Activated T-helper 17 cell treated with anti-CD3 and anti-CD28 coated beads, Interleukin-2, amount 50 U/mL, for 72 hours (primary cell): ENCODE results near the gene CCR7. TPM values are rescaled to one million over a fixed set of nuclear protein-coding genes. Genes with fewer than 3 reads are reported as not detected.
A peak's percentile ranks its signal among the peaks of the same experiment; 100 is the strongest.

Experiments
- ATAC-seq: fragments of 150-1000 bp; cut with Tn5 transposase; replicated peaks from 2 replicates; pipeline ENCODE4 v1.10.0; 2021; ENCODE audit warnings: mild to moderate bottlenecking, moderate library complexity
- H3K27ac Mint-ChIP-seq: one replicate; pipeline ENCODE4 v1.8.0; 2022; ENCODE audit warnings: mixed read lengths
- H3K27me3 Mint-ChIP-seq: one replicate; pipeline ENCODE4 v1.8.0; 2022; ENCODE audit warnings: mixed read lengths
- H3K36me3 Mint-ChIP-seq: one replicate; pipeline ENCODE4 v1.8.0; 2022; ENCODE audit warnings: low read depth, mild to moderate bottlenecking, mixed read lengths
- H3K4me1 Mint-ChIP-seq: one replicate; pipeline ENCODE4 v1.8.0; 2022; ENCODE audit warnings: mixed read lengths
- H3K4me3 Mint-ChIP-seq: one replicate; pipeline ENCODE4 v1.8.0; 2022; ENCODE audit warnings: mild to moderate bottlenecking, mixed read lengths
- H3K9me3 Mint-ChIP-seq: one replicate; pipeline ENCODE4 v1.8.0; 2022; ENCODE audit warnings: mixed read lengths
- total RNA-seq, 2 donors: library from RNA; stranded (reverse); gene quantifications; one replicate each; pipeline ENCODE4 v1.2.3, GENCODE V29; 2022

Gene CCR7
- total RNA-seq, 2 donors from 2014 or later: 140 to 304 TPM

DNA sequence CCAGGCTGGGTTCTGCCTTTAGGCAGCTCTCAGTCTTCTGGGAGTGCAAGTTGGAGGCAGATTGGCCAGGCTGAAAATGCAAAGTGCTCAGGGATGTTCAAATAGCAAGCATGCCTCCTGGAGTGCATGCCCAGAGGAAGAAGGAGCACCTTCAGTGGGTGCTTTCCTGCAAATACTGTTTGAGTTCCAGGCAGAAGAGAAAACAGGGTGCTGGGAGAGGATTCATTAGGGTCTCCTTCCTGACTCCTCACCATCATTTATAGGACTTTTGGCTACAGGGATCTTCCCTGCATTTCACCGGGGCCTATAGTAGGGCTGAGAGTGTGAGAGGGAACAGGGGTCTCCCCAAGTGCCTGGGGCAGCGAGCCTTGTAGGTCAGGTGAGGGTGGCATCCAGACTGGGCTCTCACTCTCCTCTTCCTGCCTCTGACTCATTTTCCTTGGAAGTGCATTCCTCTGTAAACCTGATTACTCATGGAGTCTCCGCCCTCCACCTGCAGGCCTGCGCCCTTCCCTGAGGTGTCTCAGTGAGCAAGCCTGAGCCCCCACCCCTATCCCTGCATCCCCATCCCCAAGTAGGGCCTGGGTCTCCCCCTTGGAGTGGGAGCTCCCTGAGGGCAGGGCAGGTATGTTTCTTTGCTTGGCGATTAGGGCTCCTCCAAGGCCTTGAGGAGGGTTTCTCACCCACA is 46.7 kb downstream of the CCR7 start:
- H3K4me1 Mint-ChIP-seq: peaks cover 43% of the 10 kb centered on the region
- H3K27ac Mint-ChIP-seq: no peak overlapping the region
- H3K27me3 Mint-ChIP-seq: peaks cover 5% of the 10 kb centered on the region
- H3K4me3 Mint-ChIP-seq: peak overlapping the region; percentile 72
- H3K36me3 Mint-ChIP-seq: no peaks in the 10 kb centered on the region
- ATAC-seq: no peak
- peaks cover 3% of the 10 kb centered on the region for H3K9me3 Mint-ChIP-seq

DNA sequence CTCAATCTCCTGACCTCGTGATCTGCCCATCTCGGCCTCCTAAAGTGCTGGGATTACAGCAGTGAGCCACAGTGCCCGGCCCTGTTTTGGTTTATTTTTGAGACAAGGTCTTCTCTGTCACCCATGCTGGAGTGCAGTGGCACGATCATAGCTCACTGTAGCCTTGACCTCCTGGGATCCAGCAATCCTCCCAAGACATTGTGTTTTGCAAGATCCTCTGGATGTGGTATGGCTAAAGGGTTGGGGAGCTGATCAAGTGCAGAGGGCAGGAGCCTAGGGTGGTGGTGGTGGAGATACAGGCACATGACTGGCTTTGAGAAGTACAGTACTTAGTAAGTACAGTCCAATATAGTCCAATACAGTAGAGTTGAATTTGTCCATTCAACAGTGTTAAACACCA is 47.3 kb downstream of the CCR7 start:
- Mint-ChIP-seq H3K36me3 (no peaks in the 10 kb centered on the region), H3K4me1 (peaks cover 43% of the 10 kb centered on the region), H3K9me3 (peaks cover 3% of the 10 kb centered on the region), H3K27ac (no peak overlapping the region), H3K27me3 (peaks cover 5% of the 10 kb centered on the region), H3K4me3 (peak overlapping the region; percentile 72)
- ATAC-seq: no peak

DNA sequence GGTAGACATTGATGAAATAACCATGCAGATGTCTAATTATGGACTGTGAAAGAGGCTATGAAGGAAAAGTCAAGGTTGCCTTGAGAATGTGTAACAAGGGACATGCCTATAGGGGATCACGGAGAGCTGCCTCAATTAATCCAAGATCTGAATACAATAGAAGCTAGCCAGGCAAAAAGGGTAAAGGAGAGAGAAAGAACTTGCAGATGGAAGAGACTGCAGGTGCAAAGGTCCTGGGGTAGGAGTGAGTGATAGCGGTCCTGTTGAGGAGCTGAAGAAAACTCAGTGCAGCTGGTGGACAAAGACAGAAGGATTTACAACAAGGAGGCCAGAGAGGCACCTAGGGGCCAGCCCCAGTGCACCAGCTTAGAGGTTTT is 48.0 kb downstream of the CCR7 start:
- H3K36me3 Mint-ChIP-seq: no peaks in the 10 kb centered on the region
- H3K27ac Mint-ChIP-seq: peak overlapping the region; percentile 51
- peaks cover 3% of the 10 kb centered on the region for H3K9me3 Mint-ChIP-seq
- H3K27me3 Mint-ChIP-seq: peaks cover 5% of the 10 kb centered on the region
- H3K4me3 Mint-ChIP-seq: peak overlapping the region; percentile 72
- H3K4me1 Mint-ChIP-seq: peaks cover 43% of the 10 kb centered on the region
- ATAC-seq: peak; percentile 3

DNA sequence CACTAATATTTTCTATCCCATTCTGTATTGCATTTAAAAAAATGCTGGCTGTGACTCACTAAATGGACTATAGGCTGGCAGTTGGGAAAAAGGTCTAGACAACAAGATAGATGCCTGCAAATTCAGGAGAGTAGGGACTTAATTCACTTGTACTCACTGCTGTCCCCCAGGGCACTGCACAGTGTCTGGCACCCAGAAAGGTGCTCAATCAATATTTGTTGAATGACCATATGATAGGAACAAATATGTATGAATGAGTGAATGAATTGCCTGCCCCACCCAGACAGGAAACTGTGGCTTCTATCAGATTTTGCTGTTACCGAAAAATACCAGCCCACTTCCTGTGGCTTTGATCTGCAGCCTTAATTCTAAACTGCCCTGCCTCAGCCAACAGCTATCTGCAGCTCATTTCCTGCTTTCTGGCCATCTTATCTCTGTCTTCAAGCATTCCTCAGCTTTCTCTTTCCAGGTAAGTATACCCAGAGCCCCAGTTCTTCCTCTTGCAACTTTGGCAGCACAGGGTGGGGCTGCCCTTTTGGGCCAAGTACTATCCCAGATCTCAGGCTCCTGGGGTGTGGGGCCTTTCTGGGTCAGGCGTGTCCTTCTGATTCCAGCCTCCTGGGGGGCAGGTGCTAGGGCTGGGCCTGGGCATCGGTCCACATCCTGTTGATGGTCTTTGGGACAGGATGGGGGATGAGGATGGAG is 48.5 kb downstream of the CCR7 start:
- Mint-ChIP-seq H3K9me3 (peaks cover 3% of the 10 kb centered on the region), H3K36me3 (no peaks in the 10 kb centered on the region), H3K27ac (peak overlapping the region; percentile 51), H3K27me3 (peaks cover 5% of the 10 kb centered on the region), H3K4me3 (peak overlapping the region; percentile 72), H3K4me1 (peaks cover 39% of the 10 kb centered on the region)
- peak; percentile 91 for ATAC-seq

DNA sequence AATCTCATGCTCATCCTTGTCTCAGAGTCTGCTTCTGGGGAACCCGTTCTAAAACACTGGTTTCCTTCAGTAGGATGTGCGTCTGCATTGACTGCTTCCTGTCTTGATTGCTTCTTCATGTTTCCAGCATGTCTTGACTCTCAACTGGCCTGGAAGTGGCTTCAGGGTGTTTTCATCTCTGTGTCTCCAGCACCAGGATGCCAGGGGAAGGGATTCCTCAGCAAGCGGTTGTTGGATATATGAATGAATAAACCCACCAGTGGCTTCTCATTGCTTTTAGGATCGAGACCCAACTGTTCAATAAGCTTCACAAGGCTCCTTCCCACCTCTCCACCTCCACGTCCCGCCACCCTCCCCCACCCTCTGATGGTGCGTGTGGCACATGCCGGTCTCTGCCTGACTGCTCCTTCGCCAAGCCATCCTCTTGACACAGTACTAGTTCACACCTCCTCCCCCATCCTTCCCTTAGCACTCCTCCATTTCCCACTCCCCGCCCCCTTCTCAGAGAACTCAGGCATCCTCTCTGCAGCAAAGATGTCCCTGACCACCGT is 49.7 kb downstream of the CCR7 start:
- Mint-ChIP-seq H3K27me3 (peaks cover 5% of the 10 kb centered on the region), H3K4me1 (peaks cover 37% of the 10 kb centered on the region), H3K4me3 (peak overlapping the region; percentile 72), H3K27ac (peak overlapping the region; percentile 51), H3K9me3 (peaks cover 3% of the 10 kb centered on the region), H3K36me3 (no peaks in the 10 kb centered on the region)
- ATAC-seq: peak; percentile 43

DNA sequence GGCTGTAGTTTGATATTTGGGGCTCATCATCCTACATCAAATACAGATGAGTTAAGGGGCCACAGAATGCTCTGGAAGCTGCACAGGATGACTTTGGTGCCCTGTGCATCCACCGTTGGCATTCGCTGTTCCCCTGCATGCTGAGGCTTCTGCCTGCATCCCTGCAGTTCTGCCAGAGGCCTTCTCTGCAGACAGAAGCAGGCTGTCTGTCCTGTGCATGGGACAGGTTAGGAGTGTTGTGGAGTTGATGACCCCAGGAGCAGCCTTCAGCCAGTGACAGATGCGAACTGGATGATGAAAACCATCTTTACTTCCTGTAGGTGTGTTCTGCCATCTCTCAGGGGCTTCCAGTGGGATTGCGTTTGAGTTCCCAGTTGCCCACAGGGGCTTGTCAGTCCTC is 50.3 kb downstream of the CCR7 start:
- ATAC-seq: no peak
- Mint-ChIP-seq H3K4me3 (peak overlapping the region; percentile 72), H3K4me1 (peaks cover 37% of the 10 kb centered on the region), H3K36me3 (no peaks in the 10 kb centered on the region), H3K27me3 (peaks cover 5% of the 10 kb centered on the region), H3K27ac (peak overlapping the region; percentile 51), H3K9me3 (peaks cover 3% of the 10 kb centered on the region)

DNA sequence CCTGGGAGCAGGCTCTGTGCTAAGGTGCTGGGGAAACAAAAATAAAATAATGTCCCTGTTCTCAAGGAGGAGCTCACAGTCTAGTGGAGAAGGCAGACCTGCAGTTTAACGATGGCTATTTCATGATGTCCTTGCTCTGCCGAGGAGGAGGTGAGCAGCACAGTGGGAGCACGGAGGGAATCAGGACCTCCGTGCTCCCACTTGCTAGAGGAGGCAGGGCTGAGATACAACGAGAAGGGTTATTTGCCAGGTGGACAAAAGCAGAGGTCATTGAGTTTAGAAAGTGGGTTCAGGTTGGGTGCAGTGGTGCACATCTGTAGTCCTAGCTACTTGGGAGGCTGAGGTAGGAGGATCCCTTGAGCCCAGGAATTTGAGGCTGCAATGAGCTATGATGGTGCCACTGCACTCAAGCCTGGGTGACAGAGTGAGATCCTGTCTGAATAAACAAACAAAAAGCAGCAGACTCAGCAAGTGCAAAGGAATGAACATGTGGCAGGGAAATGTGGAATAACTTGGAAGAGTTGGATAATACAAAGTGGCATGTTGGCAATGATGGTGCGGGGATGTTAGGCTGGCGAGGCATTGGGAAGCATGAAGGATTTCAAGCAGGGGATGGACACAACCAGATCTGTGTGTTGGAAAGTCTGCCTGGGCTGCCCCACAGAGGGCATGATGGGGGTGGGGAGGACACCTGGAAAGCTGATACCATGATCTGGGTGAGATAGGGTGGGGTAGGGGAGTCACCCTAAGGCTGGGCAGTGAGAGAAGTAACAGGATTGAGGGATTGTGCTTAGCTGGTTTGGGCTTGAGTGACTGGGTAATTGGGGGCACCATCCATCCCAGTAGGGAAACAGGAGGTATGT is 51.0 kb downstream of the CCR7 start:
- Mint-ChIP-seq H3K4me3 (peak overlapping the region; percentile 2), H3K4me1 (peaks cover 37% of the 10 kb centered on the region), H3K27me3 (peaks cover 5% of the 10 kb centered on the region), H3K9me3 (peaks cover 3% of the 10 kb centered on the region), H3K27ac (no peak overlapping the region), H3K36me3 (no peaks in the 10 kb centered on the region)
- ATAC-seq: no peak

DNA sequence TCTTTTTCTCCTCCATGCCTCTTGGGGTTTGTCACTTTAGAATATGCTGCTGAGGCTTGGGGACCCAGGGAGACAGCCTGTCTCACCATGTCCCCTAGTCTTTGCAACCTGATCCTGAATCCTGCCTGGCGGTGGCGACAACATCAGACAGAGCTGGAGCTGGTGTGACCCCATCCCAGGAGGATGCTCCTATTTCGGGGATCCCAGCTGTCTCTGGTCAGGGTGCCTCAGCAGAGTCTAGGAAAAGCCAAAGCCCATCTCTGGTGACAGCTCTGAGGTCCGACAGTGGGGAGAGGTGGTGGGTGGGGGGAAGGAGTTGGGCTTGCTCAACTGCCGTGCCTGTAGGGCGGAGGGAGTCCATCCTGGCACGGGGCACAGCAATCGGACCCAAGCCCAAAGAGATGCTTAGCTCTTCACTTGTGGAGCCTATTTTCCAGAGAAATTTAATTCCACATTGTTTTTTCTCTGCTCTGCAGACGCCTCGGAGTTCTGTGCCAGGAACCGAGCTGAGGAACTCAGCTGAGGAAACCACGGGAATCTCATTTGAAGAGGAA is 53.5 kb downstream of the CCR7 start:
- no peak overlapping the region for H3K4me3 Mint-ChIP-seq
- peaks cover 5% of the 10 kb centered on the region for H3K27me3 Mint-ChIP-seq
- no peak for ATAC-seq
- peaks cover 3% of the 10 kb centered on the region for H3K9me3 Mint-ChIP-seq
- peaks cover 24% of the 10 kb centered on the region for H3K4me1 Mint-ChIP-seq
- no peaks in the 10 kb centered on the region for H3K36me3 Mint-ChIP-seq
- H3K27ac Mint-ChIP-seq: no peak overlapping the region

DNA sequence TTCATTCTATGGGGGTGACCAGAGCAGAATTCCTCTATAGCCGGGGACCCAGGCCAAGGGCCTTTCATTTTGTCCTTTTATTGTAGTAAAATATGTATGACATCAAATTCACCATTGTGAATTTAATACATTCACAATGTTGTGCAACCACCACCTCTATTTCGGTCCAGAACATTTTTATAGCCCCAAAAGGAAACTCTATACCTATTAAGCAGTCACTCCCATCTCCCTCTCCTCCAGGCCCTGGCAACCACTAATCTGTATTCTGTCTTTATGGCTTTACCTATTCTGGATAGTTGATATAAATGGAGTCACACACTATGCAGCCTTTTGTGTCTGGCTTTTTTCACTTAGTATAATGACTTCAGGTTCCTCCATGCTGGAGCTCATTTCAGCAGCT is 54.1 kb downstream of the CCR7 start:
- Mint-ChIP-seq H3K4me1 (peaks cover 18% of the 10 kb centered on the region), H3K27ac (no peak overlapping the region), H3K27me3 (peaks cover 5% of the 10 kb centered on the region), H3K36me3 (no peaks in the 10 kb centered on the region), H3K9me3 (peaks cover 3% of the 10 kb centered on the region), H3K4me3 (no peak overlapping the region)
- ATAC-seq: no peak

DNA sequence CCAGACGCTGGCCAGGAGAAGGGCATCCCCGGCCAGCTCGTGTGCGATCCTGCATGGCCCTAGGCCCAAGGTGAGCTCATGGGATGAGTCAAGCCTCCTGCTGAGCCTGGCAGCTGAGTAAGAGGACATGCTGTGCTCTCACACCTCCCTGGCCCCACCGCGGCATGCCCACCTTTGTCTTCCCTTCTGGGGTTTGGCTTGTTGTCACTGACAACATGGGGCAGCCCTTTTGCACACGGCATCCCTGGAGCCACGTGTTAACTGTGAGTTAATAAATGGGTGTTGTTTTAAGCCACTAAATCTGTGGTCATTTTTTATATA is 55.0 kb downstream of the CCR7 start:
- no peaks in the 10 kb centered on the region for H3K36me3 Mint-ChIP-seq
- no peak overlapping the region for H3K4me3 Mint-ChIP-seq
- ATAC-seq: no peak
- peaks cover 5% of the 10 kb centered on the region for H3K27me3 Mint-ChIP-seq
- peaks cover 9% of the 10 kb centered on the region for H3K4me1 Mint-ChIP-seq
- H3K27ac Mint-ChIP-seq: no peak overlapping the region
- H3K9me3 Mint-ChIP-seq: peaks cover under 1% of the 10 kb centered on the region

DNA sequence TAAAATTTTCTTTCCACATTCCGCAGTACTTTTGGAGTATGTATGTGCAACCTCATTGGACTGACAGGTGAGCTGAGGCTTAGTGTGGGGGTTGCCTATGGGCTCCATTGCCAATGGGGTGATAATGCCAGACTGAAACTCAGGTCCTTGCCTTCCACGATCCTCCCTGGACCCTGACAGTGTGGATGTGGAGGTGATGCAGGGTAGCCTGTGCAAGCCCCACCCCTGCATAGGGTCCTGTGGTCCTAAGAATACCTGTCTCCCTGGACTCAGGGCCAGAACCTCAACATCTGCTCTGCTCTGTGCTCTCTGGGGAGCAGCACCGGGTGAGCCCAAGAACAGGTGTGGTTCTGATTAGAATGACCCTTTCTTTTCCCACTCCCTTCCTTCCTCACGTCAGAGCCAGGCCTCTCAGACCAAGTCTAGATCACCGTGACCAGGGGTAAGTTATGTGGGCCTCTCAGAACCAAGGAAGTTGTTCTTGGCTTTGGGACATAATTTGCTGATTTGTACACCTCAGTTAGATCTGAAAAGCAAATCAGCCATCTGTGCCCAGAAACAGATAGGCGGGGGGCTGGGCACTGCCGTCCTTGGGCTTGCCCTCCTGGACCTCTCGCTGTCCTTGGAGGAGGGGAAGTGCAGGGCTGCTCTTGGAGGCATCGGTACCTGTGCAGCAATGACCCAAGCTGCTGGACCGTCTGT is 55.5 kb downstream of the CCR7 start:
- Mint-ChIP-seq H3K9me3 (no peaks in the 10 kb centered on the region), H3K4me3 (no peak overlapping the region), H3K4me1 (peaks cover 6% of the 10 kb centered on the region), H3K27me3 (peaks cover 5% of the 10 kb centered on the region), H3K27ac (no peak overlapping the region), H3K36me3 (no peaks in the 10 kb centered on the region)
- ATAC-seq: no peak

DNA sequence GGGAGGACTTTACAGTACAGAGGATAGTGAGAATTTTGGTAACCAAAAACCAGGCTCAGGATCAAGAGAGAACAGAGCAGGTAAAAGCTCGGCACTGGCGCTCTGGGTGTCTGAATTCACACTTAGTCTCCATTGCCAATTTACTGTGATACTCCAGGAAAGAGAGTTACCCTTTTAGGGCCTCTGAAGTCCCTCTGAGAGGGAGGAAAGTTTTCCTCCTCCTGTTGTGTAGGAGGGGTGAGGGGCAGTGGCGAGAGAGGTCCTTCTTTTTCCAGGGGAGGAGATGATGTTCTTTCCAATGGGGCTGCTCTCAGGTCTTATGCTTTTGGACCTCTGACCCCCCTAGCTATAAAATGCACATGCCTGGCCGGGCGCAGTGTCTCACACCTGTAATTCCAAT is 58.5 kb downstream of the CCR7 start:
- Mint-ChIP-seq H3K36me3 (no peaks in the 10 kb centered on the region), H3K4me3 (no peak overlapping the region), H3K9me3 (no peaks in the 10 kb centered on the region), H3K27ac (no peak overlapping the region), H3K4me1 (no peaks in the 10 kb centered on the region), H3K27me3 (no peaks in the 10 kb centered on the region)
- no peak for ATAC-seq
